GM18858 (cell line): ENCODE results near the gene CACNA2D2.
A peak's percentile ranks its signal among the peaks of the same experiment; 100 is the strongest.

Experiments used
- ATAC-seq: cut with Tn5 transposase; IDR thresholded peaks from one replicate; pipeline ENCODE4 v1.9.1; 2021; ENCODE audit not compliant: unreplicated experiment

The CACNA2D2 gene

GRCh38 chr3:50334339-50335075, 168.9 kb downstream of the CACNA2D2 start:
- ATAC-seq: no peak

- ATAC-seq: no peak
Observed at GRCh38 chr3:50333744-50334328, 169.6 kb downstream of the CACNA2D2 start.

- ATAC-seq: no peak
Observed at GRCh38 chr3:50331364-50331907, 172.0 kb downstream of the CACNA2D2 start.

DNA sequence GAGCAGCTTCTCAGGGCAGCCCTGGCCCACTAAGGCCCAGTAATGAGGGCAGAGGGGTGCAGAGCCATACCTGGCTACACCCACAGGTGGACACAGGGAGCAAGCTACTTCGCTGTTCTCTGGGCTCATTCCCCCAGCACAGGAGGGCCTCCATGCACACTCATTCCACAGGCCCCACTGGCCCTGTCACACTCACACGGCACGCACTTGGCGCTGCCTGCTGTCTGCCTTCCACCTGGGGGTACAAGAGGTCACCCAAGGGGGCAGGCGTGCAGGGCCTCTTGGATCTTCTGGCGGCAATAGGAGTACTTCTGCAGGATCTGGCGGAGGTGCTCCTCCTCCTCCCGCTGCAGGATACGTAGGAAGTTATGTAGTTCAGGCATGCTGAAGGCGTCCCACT, 173.1 kb downstream of the CACNA2D2 start:
- ATAC-seq: no peak

DNA sequence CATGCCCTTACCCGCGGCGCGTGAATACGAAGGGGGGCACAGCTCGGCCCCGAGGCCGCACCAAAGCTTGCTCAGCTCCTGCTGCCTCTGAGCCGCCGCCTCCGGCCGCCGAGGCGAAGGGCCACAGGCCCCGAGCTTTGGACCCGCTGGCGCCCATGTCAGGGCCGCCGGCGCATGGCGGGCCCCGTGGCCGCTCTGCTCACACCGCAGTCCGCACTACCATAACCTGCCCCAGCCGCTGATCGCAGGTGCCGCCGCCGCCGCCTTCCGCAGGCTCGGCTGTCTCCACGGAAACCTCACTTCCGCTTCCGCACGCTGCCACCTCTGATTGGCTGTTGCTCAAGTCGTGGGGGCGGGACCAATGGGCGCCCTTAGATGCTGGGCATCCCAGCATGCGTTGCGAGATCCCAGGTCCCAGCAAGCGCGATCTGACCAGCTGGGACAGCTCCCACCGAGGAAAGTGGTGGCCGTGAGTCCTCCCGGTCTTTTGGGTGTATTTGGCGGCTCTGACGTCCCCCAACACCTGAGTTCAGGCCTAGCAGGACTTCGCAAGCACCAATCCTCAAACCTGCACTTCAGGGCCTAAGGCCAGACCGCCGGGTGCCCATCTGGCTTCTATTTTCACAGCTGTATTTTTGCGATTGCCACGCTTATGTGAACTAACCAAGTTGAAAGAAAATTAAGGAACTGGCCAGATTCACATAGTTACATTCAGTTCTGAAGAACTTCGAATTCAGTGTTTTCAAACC, 175.3 kb downstream of the CACNA2D2 start, which contains the start of gene TUSC2:
TUSC2 (minus strand) TSS at position 281 of the 749 bp plus-strand sequence; CDS start at position 157, 124 bp downstream.
- ATAC-seq: peak; percentile 52

GRCh38 chr3:50327129-50327528, 176.3 kb downstream of the CACNA2D2 start:
- no peak for ATAC-seq

DNA sequence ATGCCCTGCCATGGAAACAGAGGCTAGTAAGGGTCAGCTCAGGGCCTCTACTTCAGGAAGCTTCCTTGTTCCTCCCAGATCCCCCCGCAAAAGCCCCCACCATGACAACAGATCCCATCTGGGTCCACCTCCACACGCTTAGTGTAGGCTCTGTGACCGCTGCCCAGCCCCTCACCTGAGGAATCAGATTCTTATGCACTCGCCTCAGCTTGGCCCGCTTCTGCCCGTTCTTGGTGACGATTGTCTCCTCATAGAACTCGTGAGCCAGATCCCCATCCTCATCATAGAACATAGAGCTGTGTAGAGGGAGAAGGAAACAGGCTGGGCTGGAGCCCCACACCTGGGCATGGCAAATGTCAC, 177.3 kb downstream of the CACNA2D2 start:
- no peak for ATAC-seq

- no peak for ATAC-seq
Observed at GRCh38 chr3:50325497-50326181, 177.8 kb downstream of the CACNA2D2 start.

DNA sequence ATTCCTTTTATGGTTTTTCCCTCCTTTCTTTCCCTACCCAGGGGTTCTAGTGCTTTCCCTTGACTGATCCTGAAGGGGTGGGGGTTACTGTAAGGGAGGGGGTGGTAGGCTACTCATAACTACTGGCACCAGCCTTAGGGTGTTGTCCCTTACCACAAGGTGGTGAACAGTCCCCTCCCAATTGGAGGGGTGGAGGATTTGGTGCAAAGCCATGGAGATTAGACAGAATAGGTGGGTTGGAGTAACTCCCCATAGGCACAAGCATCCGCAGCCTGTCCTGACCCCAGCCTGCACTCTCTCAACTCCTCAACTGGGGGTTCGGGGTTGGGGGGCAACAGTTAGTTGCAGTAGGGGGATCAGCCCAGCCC, 178.3 kb downstream of the CACNA2D2 start:
- no peak for ATAC-seq

DNA sequence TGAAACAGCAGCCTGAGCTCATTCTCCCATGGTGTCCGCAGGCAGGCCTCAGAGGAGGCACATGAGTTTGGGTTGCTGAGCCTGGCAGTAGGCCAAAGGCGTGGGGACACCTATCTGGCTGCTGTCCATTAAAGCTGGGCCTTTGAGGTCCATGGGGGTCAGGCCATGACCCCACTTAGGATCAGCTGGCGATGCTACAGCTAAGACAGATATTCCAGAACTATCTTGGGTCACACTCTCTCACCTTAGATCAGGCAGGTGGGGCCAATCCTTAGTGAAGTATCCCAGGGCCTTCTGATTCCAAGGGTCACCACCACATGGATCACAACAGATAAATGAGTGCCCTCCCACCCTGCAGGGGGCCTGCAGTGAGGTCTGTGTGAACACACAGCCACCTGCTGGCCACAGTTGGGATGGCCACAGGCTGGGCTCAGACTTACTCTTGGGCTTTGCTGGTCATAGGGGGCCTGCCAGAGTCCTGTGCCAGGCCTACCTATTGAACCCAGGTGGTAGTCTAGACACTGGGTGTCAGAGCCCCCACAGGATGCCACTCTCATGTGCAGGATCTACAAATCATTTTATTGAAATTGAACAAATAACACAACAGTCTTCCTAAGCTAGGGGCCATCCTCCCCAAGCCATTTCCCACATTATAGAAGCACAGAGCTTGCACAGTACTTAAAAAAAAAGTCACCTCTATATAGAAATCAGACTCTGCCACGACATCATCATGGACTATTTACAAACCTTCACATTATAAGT, 178.9 kb downstream of the CACNA2D2 start:
- no peak for ATAC-seq

- no peak for ATAC-seq
Observed at GRCh38 chr3:50323614-50324199, 179.7 kb downstream of the CACNA2D2 start.

DNA sequence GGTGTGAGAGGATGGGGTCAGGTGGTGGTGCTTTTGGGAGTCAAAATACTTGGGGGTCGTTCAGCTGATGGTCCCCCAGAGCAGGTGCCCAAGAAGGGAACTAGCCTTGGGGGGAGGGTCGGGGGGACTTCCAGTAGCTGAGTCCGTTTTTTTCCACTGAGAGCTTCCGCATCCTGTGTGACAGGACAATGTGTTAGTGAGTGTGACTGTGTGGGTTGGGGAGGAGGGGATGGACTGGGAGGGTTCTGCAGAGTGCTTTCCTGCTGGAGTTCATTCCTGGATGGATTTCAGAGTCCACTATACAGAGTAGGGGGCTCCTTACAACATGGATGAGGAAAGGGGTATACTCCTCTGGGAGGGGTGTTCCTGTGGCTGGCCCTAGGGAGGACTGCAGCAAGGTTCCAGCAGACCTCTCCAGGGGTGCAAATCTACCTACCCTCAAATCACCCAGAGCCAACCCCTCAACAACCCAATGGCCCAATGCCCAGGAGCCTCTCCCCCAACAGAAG, 180.3 kb downstream of the CACNA2D2 start:
- no peak for ATAC-seq

- ATAC-seq: no peak
Observed at GRCh38 chr3:50322386-50323091, 180.9 kb downstream of the CACNA2D2 start, which contains the start of gene HYAL2. Gene HYAL2 (minus strand): TSS chr3:50322745. CDS start chr3:50320489, 2,256 bp downstream.

GRCh38 chr3:50322115-50322385, 181.4 kb downstream of the CACNA2D2 start:
- ATAC-seq: no peak

- ATAC-seq: peak; percentile 43
Observed at GRCh38 chr3:50321336-50322114, 181.9 kb downstream of the CACNA2D2 start.

DNA sequence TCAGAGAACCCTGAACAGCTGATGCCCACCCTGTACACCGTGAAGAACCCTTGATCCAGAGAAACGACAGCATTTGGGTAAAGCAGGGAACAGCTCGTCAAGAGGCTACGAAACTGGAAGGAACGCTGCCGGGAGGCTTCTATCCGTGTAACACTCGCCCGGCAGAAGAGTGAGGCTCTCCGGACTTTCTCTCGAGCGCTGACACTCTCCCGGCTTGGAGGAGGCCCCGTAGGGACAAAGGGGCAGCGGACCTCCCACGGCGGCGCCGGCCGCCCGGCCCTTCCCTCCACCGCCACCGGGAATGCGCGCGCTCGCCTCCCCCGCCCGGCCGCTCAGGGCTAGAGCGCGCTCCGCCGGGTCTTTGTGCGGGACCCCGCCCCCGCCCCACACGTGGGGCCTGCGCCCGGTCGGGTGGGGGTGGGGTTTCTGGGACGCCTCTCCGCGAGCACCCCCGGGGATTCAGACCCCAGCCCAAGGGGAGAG, 182.5 kb downstream of the CACNA2D2 start:
- peak; percentile 32 for ATAC-seq

DNA sequence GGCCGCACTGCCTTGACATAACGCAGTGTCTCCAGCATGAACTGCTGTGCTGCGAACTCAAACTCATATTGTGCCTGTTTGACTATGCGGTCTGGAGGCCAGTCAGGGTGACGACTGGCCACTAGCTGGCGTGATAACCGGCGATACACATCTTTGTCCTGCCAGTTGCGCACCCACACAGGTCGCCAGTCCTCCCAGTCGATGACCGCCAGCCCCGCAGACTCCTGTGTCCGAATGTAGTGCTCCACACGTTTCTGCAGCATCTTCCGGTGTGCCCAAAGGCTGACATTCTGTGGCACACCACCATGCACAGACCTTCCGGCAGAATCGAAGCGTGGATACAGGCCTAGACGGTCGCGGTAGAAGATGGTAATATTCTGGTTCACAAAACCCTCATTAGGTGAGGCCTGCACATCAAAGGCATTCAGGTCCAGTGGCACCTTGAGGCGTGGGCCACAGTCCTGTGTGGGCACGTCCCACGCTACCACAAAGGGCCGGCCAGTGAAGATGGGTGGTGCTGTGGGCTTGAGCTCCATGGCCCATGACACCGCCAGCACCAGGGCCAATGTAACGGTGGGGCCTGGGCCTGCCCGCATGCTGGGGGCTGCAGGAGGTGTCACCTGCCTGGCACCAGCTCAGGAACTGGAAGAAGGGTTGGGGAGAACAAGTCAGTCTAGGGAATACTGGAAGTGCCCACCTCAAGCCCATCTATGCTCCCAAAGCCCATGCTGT, 183.4 kb downstream of the CACNA2D2 start:
- no peak for ATAC-seq
